Caki2 (cell line): ENCODE measurements around the gene SETD9. TPM values are rescaled to one million over a fixed set of nuclear protein-coding genes. Genes with fewer than 3 reads are reported as not detected.
A peak's percentile ranks its signal among the peaks of the same experiment; 100 is the strongest.

ENCODE experiments used
- DNase-seq: peaks from one replicate; pipeline ENCODE4 v3.0.0-alpha.2; 2015; ENCODE audit warnings: low read depth
- in situ Hi-C: cut with HindIII; loops from 2 replicates; pipeline ENCODE4 v1.10.0; 2016; ENCODE audit warnings: low sequenced_read_pairs, low pct_unique_long_range_greater_than_20kb, mixed read lengths
- total RNA-seq: library from RNA; depleted of rRNA; stranded (reverse); fragments of >200 nt; shearing (Covaris generic); gene quantifications from 2 replicates; pipeline ENCODE4 v1.2.3, GENCODE V29; 2014; ENCODE audit warnings: low replicate concordance

SETD9 gene
- total RNA-seq, 1 experiment from 2014 or later, result 48.9 TPM

GRCh38 chr5:56919942-56920662, 10.7 kb downstream of the SETD9 start:
- DNase-seq, result no peak
- in situ Hi-C loops, result no loop called here

- in situ Hi-C loops, result no loop called here
- no peak for DNase-seq
Observed at GRCh38 chr5:56922922-56923321, 13.5 kb downstream of the SETD9 start.

GRCh38 chr5:56934325-56934724, 24.9 kb downstream of the SETD9 start:
- no peak for DNase-seq
- in situ Hi-C loops, result no loop called here

- in situ Hi-C loops, result no loop called here
- no peak for DNase-seq
Observed at GRCh38 chr5:56938858-56939257, 29.5 kb downstream of the SETD9 start.

GRCh38 chr5:56941981-56942380, 32.6 kb downstream of the SETD9 start:
- in situ Hi-C loops, result no loop called here
- DNase-seq, result no peak

- in situ Hi-C loops, result no loop called here
- DNase-seq, result no peak
Observed at GRCh38 chr5:56947052-56947451, 37.7 kb downstream of the SETD9 start.

GRCh38 chr5:56950626-56951125, 41.3 kb downstream of the SETD9 start:
- in situ Hi-C loops, result no loop called here
- DNase-seq, result peak; percentile 52

GRCh38 chr5:56951126-56951945, 41.9 kb downstream of the SETD9 start:
- peak; percentile 36 for DNase-seq
- in situ Hi-C loops, result no loop called here

GRCh38 chr5:56951946-56952691, 42.7 kb downstream of the SETD9 start, which contains the start of gene MIER3:
Gene MIER3, minus strand, starts transcription at chr5:56952123. Its CDS starts 21 bp downstream, at chr5:56952102.
- peak; percentile 55 for DNase-seq
- in situ Hi-C loops, result no loop called here

GRCh38 chr5:56954262-56954661, 44.9 kb downstream of the SETD9 start:
- DNase-seq, result no peak
- in situ Hi-C loops, result no loop called here

GRCh38 chr5:56958595-56958994, 49.2 kb downstream of the SETD9 start:
- in situ Hi-C loops, result no loop called here
- no peak for DNase-seq

GRCh38 chr5:56959326-56959725, 49.9 kb downstream of the SETD9 start:
- in situ Hi-C loops, result no loop called here

GRCh38 chr5:56961746-56962145, 52.4 kb downstream of the SETD9 start:
- in situ Hi-C loops, result no loop called here

More at GRCh38 chr5:56959326-56959725, 49.9 kb downstream of the SETD9 start:
- no peak for DNase-seq

GRCh38 chr5:56962286-56962685, 52.9 kb downstream of the SETD9 start:
- DNase-seq, result no peak
- in situ Hi-C loops, result no loop called here

More at GRCh38 chr5:56961746-56962145, 52.4 kb downstream of the SETD9 start:
- DNase-seq, result no peak

GRCh38 chr5:56963246-56963645, 53.9 kb downstream of the SETD9 start:
- DNase-seq, result no peak
- in situ Hi-C loops, result no loop called here

- in situ Hi-C loops, result no loop called here
- DNase-seq, result no peak
Observed at GRCh38 chr5:56964173-56964572, 54.8 kb downstream of the SETD9 start.
